Dendritic cell treated with granulocyte-macrophage colony-stimulating factor and Interleukin-4, amounts not matched to agents 40 ng/mL and 50 ng/mL, for 4 days (primary cell): ENCODE data around the gene CA11.
"Not testable (repeated sequence)": the region's sequence is repeated elsewhere in the genome, so short reads cannot be mapped to it uniquely, and the experiment has no call there.

Source experiments
- H3K27ac Mint-ChIP-seq: one replicate; pipeline ENCODE4 v1.8.0; 2022; ENCODE audit warnings: mild to moderate bottlenecking, mixed read lengths
- H3K27me3 Mint-ChIP-seq: one replicate; pipeline ENCODE4 v1.8.0; 2022; ENCODE audit warnings: mild to moderate bottlenecking, mixed read lengths
- H3K36me3 Mint-ChIP-seq: one replicate; pipeline ENCODE4 v1.8.0; 2022; ENCODE audit warnings: low read depth, mixed read lengths
- H3K4me1 Mint-ChIP-seq: one replicate; pipeline ENCODE4 v1.8.0; 2022; ENCODE audit warnings: low read depth, mixed read lengths
- H3K4me3 Mint-ChIP-seq: one replicate; pipeline ENCODE4 v1.8.0; 2022; ENCODE audit warnings: mild to moderate bottlenecking, moderate library complexity, mixed read lengths
- H3K9me3 Mint-ChIP-seq: one replicate; pipeline ENCODE4 v1.8.0; 2022; ENCODE audit warnings: mixed read lengths
- intact Hi-C: fragments of 100-400 bp; cut with micrococcal nuclease; formaldehyde crosslinking; loops from one replicate; pipeline ENCODE4 v1.15.0; 2022

Gene CA11

GRCh38 chr19:48646001-48646721, at the start of gene CA11:
TSS of gene CA11 (minus strand) at chr19:48646187. CDS start at chr19:48645632, 555 bp downstream.
- intact Hi-C loops, result loop anchor here (2.0 to 10.0 kb wide), 3 partner anchors 139 to 321 kb away; partner anchors contain the start of gene FTL
- H3K27me3 Mint-ChIP-seq, result no peaks in the 10 kb centered on the region
- peak within 1 kb of the TSS; percentile 73 for H3K27ac Mint-ChIP-seq
- H3K4me3 Mint-ChIP-seq, result peak within 1 kb of the TSS; percentile 71
- peaks cover 50% of the 10 kb centered on the region for H3K4me1 Mint-ChIP-seq
- no peaks in the 10 kb centered on the region for H3K36me3 Mint-ChIP-seq
- H3K9me3 Mint-ChIP-seq, result no peaks in the 10 kb centered on the region

- H3K27me3 Mint-ChIP-seq, result peaks cover 41% of the 10 kb centered on the region
- H3K9me3 Mint-ChIP-seq, intact Hi-C loops: not testable (repeated sequence)
Observed at GRCh38 chr19:48693629-48694028, 47.6 kb upstream of the CA11 start.

GRCh38 chr19:48689449-48689848, 43.5 kb upstream of the CA11 start:
- Mint-ChIP-seq H3K27ac (no peak overlapping the region), H3K27me3 (peaks cover 4% of the 10 kb centered on the region), H3K36me3 (no peaks in the 10 kb centered on the region), H3K9me3 (no peaks in the 10 kb centered on the region), H3K4me1 (no peaks in the 10 kb centered on the region), H3K4me3 (no peak overlapping the region)
- intact Hi-C loops, result no loop called here

More at GRCh38 chr19:48693629-48694028, 47.6 kb upstream of the CA11 start:
- not testable (repeated sequence) for H3K4me3 Mint-ChIP-seq, H3K27ac Mint-ChIP-seq, H3K36me3 Mint-ChIP-seq
- H3K4me1 Mint-ChIP-seq, result peaks cover 17% of the 10 kb centered on the region

GRCh38 chr19:48687776-48688175, 41.8 kb upstream of the CA11 start:
- no peaks in the 10 kb centered on the region for H3K9me3 Mint-ChIP-seq
- peaks cover 4% of the 10 kb centered on the region for H3K27me3 Mint-ChIP-seq
- no peak overlapping the region for H3K4me3 Mint-ChIP-seq
- no peaks in the 10 kb centered on the region for H3K4me1 Mint-ChIP-seq
- intact Hi-C loops, result no loop called here
- no peaks in the 10 kb centered on the region for H3K36me3 Mint-ChIP-seq
- no peak overlapping the region for H3K27ac Mint-ChIP-seq

GRCh38 chr19:48686637-48687036, 40.6 kb upstream of the CA11 start:
- H3K36me3 Mint-ChIP-seq, H3K27ac Mint-ChIP-seq, H3K4me1 Mint-ChIP-seq, H3K27me3 Mint-ChIP-seq, intact Hi-C loops, H3K9me3 Mint-ChIP-seq, H3K4me3 Mint-ChIP-seq: not testable (repeated sequence)

- Mint-ChIP-seq H3K27me3 (peaks cover 4% of the 10 kb centered on the region), H3K4me3 (no peak overlapping the region), H3K27ac (no peak overlapping the region), H3K9me3 (no peaks in the 10 kb centered on the region), H3K36me3 (no peaks in the 10 kb centered on the region), H3K4me1 (no peaks in the 10 kb centered on the region)
- intact Hi-C loops, result no loop called here
Observed at GRCh38 chr19:48686088-48686487, 40.1 kb upstream of the CA11 start.

- Mint-ChIP-seq H3K27ac (no peak overlapping the region), H3K4me3 (no peak overlapping the region), H3K9me3 (no peaks in the 10 kb centered on the region), H3K4me1 (no peaks in the 10 kb centered on the region), H3K36me3 (no peaks in the 10 kb centered on the region), H3K27me3 (peaks cover 4% of the 10 kb centered on the region)
- intact Hi-C loops, result no loop called here
Observed at GRCh38 chr19:48685583-48685982, 39.6 kb upstream of the CA11 start.

GRCh38 chr19:48683349-48683748, 37.4 kb upstream of the CA11 start:
- Mint-ChIP-seq H3K9me3 (no peaks in the 10 kb centered on the region), H3K27ac (no peak overlapping the region)
- intact Hi-C loops, result no loop called here

GRCh38 chr19:48681127-48681470, 35.1 kb upstream of the CA11 start:
- H3K27me3 Mint-ChIP-seq, result peaks cover 6% of the 10 kb centered on the region
- H3K4me3 Mint-ChIP-seq, result no peak overlapping the region
- no peaks in the 10 kb centered on the region for H3K36me3 Mint-ChIP-seq
- intact Hi-C loops, result no loop called here
- no peak overlapping the region for H3K27ac Mint-ChIP-seq
- H3K4me1 Mint-ChIP-seq, result no peaks in the 10 kb centered on the region
- H3K9me3 Mint-ChIP-seq, result no peaks in the 10 kb centered on the region

More at GRCh38 chr19:48683349-48683748, 37.4 kb upstream of the CA11 start:
- Mint-ChIP-seq H3K4me3 (peak overlapping the region; percentile 13), H3K4me1 (no peaks in the 10 kb centered on the region), H3K36me3 (no peaks in the 10 kb centered on the region), H3K27me3 (peaks cover 4% of the 10 kb centered on the region)

- H3K27ac Mint-ChIP-seq, result no peak overlapping the region
Observed at GRCh38 chr19:48680436-48681126, 34.6 kb upstream of the CA11 start.

GRCh38 chr19:48680006-48680405, 34.0 kb upstream of the CA11 start:
- H3K27me3 Mint-ChIP-seq, H3K4me1 Mint-ChIP-seq, H3K27ac Mint-ChIP-seq, H3K4me3 Mint-ChIP-seq, intact Hi-C loops, H3K36me3 Mint-ChIP-seq, H3K9me3 Mint-ChIP-seq: not testable (repeated sequence)

More at GRCh38 chr19:48680436-48681126, 34.6 kb upstream of the CA11 start:
- Mint-ChIP-seq H3K36me3 (no peaks in the 10 kb centered on the region), H3K9me3 (no peaks in the 10 kb centered on the region), H3K4me1 (peaks cover 1% of the 10 kb centered on the region), H3K4me3 (no peak overlapping the region), H3K27me3 (peaks cover 8% of the 10 kb centered on the region)
- intact Hi-C loops, result no loop called here

- H3K36me3 Mint-ChIP-seq, result no peaks in the 10 kb centered on the region
- no peaks in the 10 kb centered on the region for H3K9me3 Mint-ChIP-seq
- no peak overlapping the region for H3K27ac Mint-ChIP-seq
- no peak overlapping the region for H3K4me3 Mint-ChIP-seq
- H3K27me3 Mint-ChIP-seq, result peaks cover 22% of the 10 kb centered on the region
- intact Hi-C loops, result no loop called here
- H3K4me1 Mint-ChIP-seq, result peaks cover 15% of the 10 kb centered on the region
Observed at GRCh38 chr19:48678201-48678600, 32.2 kb upstream of the CA11 start.

- no peak overlapping the region for H3K27ac Mint-ChIP-seq
- no peak overlapping the region for H3K4me3 Mint-ChIP-seq
- no peaks in the 10 kb centered on the region for H3K9me3 Mint-ChIP-seq
- H3K36me3 Mint-ChIP-seq, result no peaks in the 10 kb centered on the region
- intact Hi-C loops, result no loop called here
- peaks cover 22% of the 10 kb centered on the region for H3K27me3 Mint-ChIP-seq
- peaks cover 15% of the 10 kb centered on the region for H3K4me1 Mint-ChIP-seq
Observed at GRCh38 chr19:48676887-48677286, 30.9 kb upstream of the CA11 start.

- Mint-ChIP-seq H3K27ac (no peak overlapping the region), H3K9me3 (no peaks in the 10 kb centered on the region), H3K4me1 (peaks cover 15% of the 10 kb centered on the region), H3K36me3 (no peaks in the 10 kb centered on the region), H3K27me3 (peaks cover 22% of the 10 kb centered on the region), H3K4me3 (no peak overlapping the region)
- intact Hi-C loops, result no loop called here
Observed at GRCh38 chr19:48676487-48676886, 30.5 kb upstream of the CA11 start.
